SK-N-SH (cell line): ENCODE data around the gene RNF145. TPM values are rescaled to one million over a fixed set of nuclear protein-coding genes. Genes with fewer than 3 reads are reported as not detected.

Experiments used
- CTCF ChIA-PET: fragments of 300-600, 350-600 bp; formaldehyde crosslinking; extraction: SDS; loops from one replicate; lab custom pipeline; 2021; lab: Yijun Ruan, JAX
- POLR2A ChIA-PET: fragments of 350-600 bp; sonication (Branson Sonifier 250); formaldehyde crosslinking; extraction: SDS; loops from one replicate; lab custom pipeline; 2020; ENCODE audit warnings: antibody characterized with exemption, inconsistent platforms; lab: Yijun Ruan, JAX
- DNase-seq: peaks from one replicate; pipeline ENCODE4 v3.0.0; 2012
- H2AFZ ChIP-seq: fragments of 200-600 bp; sonication (generic); 2 replicates; pipeline ENCODE4 v1.8.1; 2016; ENCODE audit warnings: antibody characterized with exemption, mild to moderate bottlenecking, low read depth
- H3F3A ChIP-seq: fragments of 200-600 bp; sonication (generic); replicated peaks from 2 replicates; pipeline ENCODE3; 2016; ENCODE audit warnings: antibody characterized with exemption, mild to moderate bottlenecking; ENCODE audit not compliant: insufficient read depth
- H3K27ac ChIP-seq, 2 experiments: fragments of 200-500 bp in 1 of 2; fragments of 200-600 bp in 1 of 2; sonication (Bioruptor generic) in 1 of 2; sonication (generic), shearing (Covaris generic) in 1 of 2; 2 replicates each; pipeline versions ENCODE4 v1.5.1 to v1.6.1; 2014 to 2016; ENCODE audit warnings: low read depth in 2 of 2, inconsistent platforms in 1 of 2, low read length in 1 of 2, mild to moderate bottlenecking in 1 of 2, mixed read lengths in 1 of 2
- H3K27me3 ChIP-seq: fragments of 200-600 bp; sonication (generic), shearing (Covaris generic); 2 replicates; pipeline ENCODE4 v1.6.1; 2016; ENCODE audit warnings: mixed run types; ENCODE audit not compliant: insufficient read depth
- H3K36me3 ChIP-seq, 2 experiments: fragments of 200-500 bp in 1 of 2; fragments of 200-600 bp in 1 of 2; sonication (Bioruptor generic) in 1 of 2; sonication (generic) in 1 of 2; replicated peaks in 1 of 2; 2 replicates each; pipeline versions ENCODE3 to v1.5.1; 2014 to 2016; ENCODE audit warnings: low read length in 1 of 2, mild to moderate bottlenecking in 1 of 2; ENCODE audit not compliant: insufficient read depth in 2 of 2, control insufficient read depth in 1 of 2
- H3K4me1 ChIP-seq, 2 experiments: fragments of 200-500 bp in 1 of 2; fragments of 200-600 bp in 1 of 2; sonication (Bioruptor generic) in 1 of 2; sonication (generic), shearing (Covaris generic) in 1 of 2; 2 replicates each; pipeline versions ENCODE4 v1.5.1 to v1.6.1; 2014 to 2016; ENCODE audit warnings: low read depth in 1 of 2, low read length in 1 of 2, mixed run types in 1 of 2; ENCODE audit not compliant: insufficient read depth in 2 of 2, control insufficient read depth in 1 of 2
- H3K4me2 ChIP-seq: fragments of 200-600 bp; sonication (generic), shearing (Covaris generic); 2 replicates; pipeline ENCODE4 v1.6.1; 2017; ENCODE audit warnings: mixed run types
- H3K4me3 ChIP-seq, 2 experiments: fragments of 200-500 bp in 1 of 2; fragments of 200-600 bp in 1 of 2; sonication (Bioruptor generic) in 1 of 2; sonication (generic), shearing (Covaris generic) in 1 of 2; 2 replicates each; pipeline versions ENCODE4 v1.5.1 to v1.8.1; 2014 to 2016; ENCODE audit warnings: low read depth in 2 of 2, inconsistent platforms in 1 of 2, low read length in 1 of 2, mild to moderate bottlenecking in 1 of 2, mixed read lengths in 1 of 2, moderate library complexity in 1 of 2
- H3K79me2 ChIP-seq: fragments of 200-600 bp; sonication (generic); 2 replicates; pipeline ENCODE4 v1.8.1; 2017; ENCODE audit warnings: mild to moderate bottlenecking; ENCODE audit not compliant: insufficient read depth
- H3K9ac ChIP-seq: fragments of 200-600 bp; sonication (generic); 2 replicates; pipeline ENCODE4 v1.6.1; 2017; ENCODE audit warnings: mixed run types
- H3K9me2 ChIP-seq: fragments of 200-600 bp; sonication (generic); 2 replicates; pipeline ENCODE4 v1.6.1; 2017; ENCODE audit warnings: mixed run types
- H3K9me3 ChIP-seq: fragments of 200-600 bp; sonication (generic); 2 replicates; pipeline ENCODE4 v1.6.1; 2017; ENCODE audit warnings: mixed run types, mild to moderate bottlenecking, moderate library complexity
- H4K20me1 ChIP-seq: fragments of 200-600 bp; sonication (generic); 2 replicates; pipeline ENCODE4 v1.6.1; 2017; ENCODE audit warnings: mild to moderate bottlenecking, mixed run types; ENCODE audit not compliant: insufficient read depth
- FOSL2 ChIP-seq: IDR thresholded peaks from 2 replicates; pipeline ENCODE4 v1.4.0; 2012; ENCODE audit warnings: low read depth, mild to moderate bottlenecking, moderate library complexity, borderline replicate concordance
- FOXM1 ChIP-seq: IDR thresholded peaks from 2 replicates; pipeline ENCODE4 v1.4.0; 2012; ENCODE audit warnings: low read depth, mild to moderate bottlenecking
- MXI1 ChIP-seq: IDR thresholded peaks from 2 replicates; pipeline ENCODE4 v1.6.1; 2012; ENCODE audit warnings: mild to moderate bottlenecking, low read depth, low read length, improper control_type of control experiment
- NRF1 ChIP-seq: IDR thresholded peaks from 2 replicates; pipeline ENCODE4 v1.6.1; 2012; ENCODE audit warnings: low read depth, mild to moderate bottlenecking, low read length
- POLR2AphosphoS5 ChIP-seq: IDR thresholded peaks from 2 replicates; pipeline ENCODE4 v1.6.1; 2012; ENCODE audit warnings: low read depth, low read length
- RCOR1 ChIP-seq: fragments of 150-350 bp; IDR thresholded peaks from 2 replicates; pipeline ENCODE4 v1.6.1; 2017; ENCODE audit warnings: antibody characterized with exemption, low read length
- REST ChIP-seq: IDR thresholded peaks from 2 replicates; pipeline ENCODE4 v1.6.1; 2012; ENCODE audit warnings: mild to moderate bottlenecking, low read depth, low read length, moderate library complexity
- RFX5 ChIP-seq: IDR thresholded peaks from 2 replicates; pipeline ENCODE4 v1.6.1; 2012; ENCODE audit warnings: mild to moderate bottlenecking, improper control_type of control experiment, low read length
- RXRA ChIP-seq: IDR thresholded peaks from 2 replicates; pipeline ENCODE4 v1.4.0; 2012; ENCODE audit warnings: low read depth, mild to moderate bottlenecking, borderline replicate concordance
- SIN3A ChIP-seq: IDR thresholded peaks from 2 replicates; pipeline ENCODE4 v1.6.1; 2012; ENCODE audit warnings: low read depth, mild to moderate bottlenecking, low read length, moderate library complexity, borderline replicate concordance
- SMC3 ChIP-seq: IDR thresholded peaks from 2 replicates; pipeline ENCODE4 v1.6.1; 2012; ENCODE audit warnings: low read depth, low read length, improper control_type of control experiment
- TEAD4 ChIP-seq: IDR thresholded peaks from 2 replicates; pipeline ENCODE4 v1.4.0; 2012; ENCODE audit warnings: mild to moderate bottlenecking, borderline replicate concordance; ENCODE audit not compliant: insufficient read depth
- ZBTB33 ChIP-seq: IDR thresholded peaks from 2 replicates; pipeline ENCODE4 v1.4.0; 2012; ENCODE audit warnings: low read depth, borderline replicate concordance
- WGBS: methylation state at CpG from one replicate; pipeline ENCODE4 v1.1.6; 2017; ENCODE audit warnings: low lambda C conversion rate; 5-methylcytosine and 5-hydroxymethylcytosine counted together
- polyA plus RNA-seq, 3 experiments: library from polyadenylated mRNA; depleted of rRNA; stranded (reverse); fragments of >200 nt; gene quantifications; 2 replicates each; pipeline ENCODE4 v1.2.3, GENCODE V29; 2012

The RNF145 gene
- polyA plus RNA-seq, 1 of the 3 experiments (the other 2 are of a cell fraction): 36.1 TPM

GRCh38 chr5:159121061-159121460 is 88.3 kb downstream of the RNF145 start:
- no peaks in the 10 kb centered on the region for H3K27me3 ChIP-seq
- H3K4me2 ChIP-seq: no peak overlapping the region
- TF ChIP-seq REST (no peak), FOXM1 (no peak), FOSL2 (no peak), RXRA (no peak), POLR2AphosphoS5 (no peak), NRF1 (no peak), RCOR1 (no peak), TEAD4 (no peak), ZBTB33 (no peak), SIN3A (no peak)
- TF ChIP-seq, all 33 proteins: peak for 0
- ChIA-PET CTCF (no interaction called here), POLR2A (no interaction called here)
- Histone ChIP-seq H3K36me3 (peaks cover 0 to 4% of the 10 kb centered on the region in 2 experiments), H2AFZ (no peak overlapping the region), H3K4me1 (no peaks in the 10 kb centered on the region), H3K79me2 (no peaks in the 10 kb centered on the region), H3K27ac (no peak overlapping the region), H3K4me3 (no peak overlapping the region), H3K9me2 (no peaks in the 10 kb centered on the region), H3K9ac (no peak overlapping the region), H3K9me3 (peaks cover 7% of the 10 kb centered on the region; the same call in 1 of the 2 replicates), H4K20me1 (no peaks in the 10 kb centered on the region), H3F3A (no peaks in the 10 kb centered on the region)
- 59% methylated on average over 3 of the region's 3 CpGs for WGBS
- no peak for DNase-seq

- Histone ChIP-seq H3K27ac (no peak overlapping the region), H3K27me3 (no peaks in the 10 kb centered on the region), H3K9me2 (no peaks in the 10 kb centered on the region), H3K4me1 (no peaks in the 10 kb centered on the region), H3K36me3 (peaks cover 0 to 4% of the 10 kb centered on the region in 2 experiments), H2AFZ (no peak overlapping the region), H3K4me2 (peak overlapping the region; percentile 11; the same call in 1 of the 2 replicates), H3K9ac (no peak overlapping the region), H3F3A (no peaks in the 10 kb centered on the region), H3K4me3 (peak overlapping the region in 1 of 2 experiments; percentile 44; a peak in 2 of 4 replicates), H4K20me1 (no peaks in the 10 kb centered on the region), H3K9me3 (0 out of 2 replicates have a peak, but pooled peaks cover 7% of the 10 kb centered on the region), H3K79me2 (no peaks in the 10 kb centered on the region)
- ChIA-PET POLR2A (no interaction called here), CTCF (interaction anchor here (0.9 to 1.6 kb wide), 2 partner anchors 12 to 14 kb away, joined by 3 to 5 read pairs; no protein-coding TSS in a partner anchor)
- DNase-seq: no peak
- WGBS: 48% methylated on average over 4 of the region's 4 CpGs
- TF ChIP-seq TEAD4: no peak
- TF ChIP-seq RFX5: no peak
- TF ChIP-seq SMC3: no peak
- TF ChIP-seq RXRA: no peak
- no peak for TF ChIP-seq REST
- no peak for TF ChIP-seq MXI1
Observed at GRCh38 chr5:159120446-159120845, 88.9 kb downstream of the RNF145 start.
